T1000 (cell line): ENCODE results near the gene KCNH6.
A peak's percentile ranks its signal among the peaks of the same experiment; 100 is the strongest.

ENCODE experiments used
- DNase-seq: peaks from one replicate; lab custom pipeline; 2025; ENCODE audit warnings: mixed read lengths; lab: John Stamatoyannopoulos, UW

KCNH6 gene

GRCh38 chr17:63512896-63513644 lies 10.1 kb upstream of the KCNH6 start:
- no peak for DNase-seq

DNA sequence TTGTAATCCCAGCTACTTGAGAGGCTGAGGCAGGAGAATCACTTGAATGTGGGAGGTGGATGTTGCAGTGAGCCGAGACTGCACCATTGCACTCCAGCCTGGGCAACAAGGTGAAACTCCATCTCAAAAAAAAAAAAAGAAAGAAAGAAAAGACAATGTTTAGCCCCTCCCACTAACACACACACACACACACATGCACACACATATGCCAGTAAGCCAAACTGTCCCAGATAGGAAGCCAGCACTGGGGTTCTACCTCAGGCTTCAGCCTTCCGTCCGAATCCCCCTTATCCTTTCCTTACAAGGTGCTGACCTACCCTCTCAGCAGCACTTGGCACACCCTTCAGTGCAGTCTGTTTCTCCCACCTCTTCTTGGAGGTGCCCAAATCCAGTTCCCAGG lies 8.7 kb upstream of the KCNH6 start:
- DNase-seq = no peak

- DNase-seq = no peak
Measured at GRCh38 chr17:63514974-63515373, 8.2 kb upstream of the KCNH6 start.

GRCh38 chr17:63515426-63515825 lies 7.7 kb upstream of the KCNH6 start:
- DNase-seq = no peak

- DNase-seq = peak; percentile 70
Measured at GRCh38 chr17:63516910-63517824, 6.0 kb upstream of the KCNH6 start.

- no peak for DNase-seq
Measured at GRCh38 chr17:63517825-63518534, 5.2 kb upstream of the KCNH6 start.

DNA sequence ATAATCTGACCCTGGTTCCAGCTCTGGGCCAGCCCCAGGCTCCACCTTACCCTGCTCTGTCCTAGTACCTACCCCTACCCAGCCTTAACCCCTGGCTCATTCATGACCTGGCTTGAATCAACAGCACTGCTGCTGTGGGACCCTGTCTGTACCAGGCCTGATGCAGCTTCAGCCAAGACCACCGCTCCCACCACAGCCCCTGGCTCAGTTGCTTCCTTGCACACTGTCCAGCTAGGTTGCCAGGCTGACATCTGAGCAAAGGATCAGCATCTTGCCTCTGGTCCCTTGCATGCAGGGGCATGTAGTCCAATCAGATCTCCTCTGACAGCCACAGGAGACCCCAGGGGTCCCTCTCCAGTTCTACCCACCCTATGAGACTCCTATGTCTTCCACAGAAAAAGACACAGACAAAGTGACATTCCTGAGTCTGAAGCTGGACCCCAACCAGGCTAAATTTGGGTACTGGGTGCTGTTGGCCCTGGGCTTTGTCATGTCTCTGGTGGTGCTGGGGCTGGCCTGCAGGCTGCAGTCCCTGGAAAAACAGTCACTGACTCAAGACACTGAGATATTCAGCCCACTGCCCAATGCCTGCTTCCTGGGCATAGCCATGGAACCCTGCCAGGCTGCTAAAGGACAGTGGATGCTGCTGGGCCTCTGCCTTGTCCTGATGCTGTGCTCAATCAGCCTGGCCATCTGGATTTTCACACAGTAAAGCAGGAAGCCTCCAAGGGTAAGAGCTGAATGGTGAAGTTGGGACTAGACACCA lies 3.9 kb upstream of the KCNH6 start:
- DNase-seq = no peak

- DNase-seq = no peak
Measured at GRCh38 chr17:63519972-63520882, 2.9 kb upstream of the KCNH6 start.

DNA sequence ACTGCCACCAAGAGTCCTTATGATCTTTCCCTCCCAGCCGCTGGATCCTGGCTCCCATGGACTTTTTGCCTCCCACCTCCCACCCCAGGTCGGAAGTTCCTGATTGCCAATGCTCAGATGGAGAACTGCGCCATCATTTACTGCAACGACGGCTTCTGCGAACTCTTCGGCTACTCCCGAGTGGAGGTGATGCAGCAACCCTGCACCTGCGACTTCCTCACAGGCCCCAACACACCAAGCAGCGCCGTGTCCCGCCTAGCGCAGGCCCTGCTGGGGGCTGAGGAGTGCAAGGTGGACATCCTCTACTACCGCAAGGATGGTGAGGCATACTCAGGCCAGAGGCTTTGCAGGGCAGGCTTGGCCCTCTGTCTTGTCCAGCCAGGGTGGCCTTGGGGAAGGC lies 893 bp downstream of the KCNH6 start:
- DNase-seq = no peak

DNA sequence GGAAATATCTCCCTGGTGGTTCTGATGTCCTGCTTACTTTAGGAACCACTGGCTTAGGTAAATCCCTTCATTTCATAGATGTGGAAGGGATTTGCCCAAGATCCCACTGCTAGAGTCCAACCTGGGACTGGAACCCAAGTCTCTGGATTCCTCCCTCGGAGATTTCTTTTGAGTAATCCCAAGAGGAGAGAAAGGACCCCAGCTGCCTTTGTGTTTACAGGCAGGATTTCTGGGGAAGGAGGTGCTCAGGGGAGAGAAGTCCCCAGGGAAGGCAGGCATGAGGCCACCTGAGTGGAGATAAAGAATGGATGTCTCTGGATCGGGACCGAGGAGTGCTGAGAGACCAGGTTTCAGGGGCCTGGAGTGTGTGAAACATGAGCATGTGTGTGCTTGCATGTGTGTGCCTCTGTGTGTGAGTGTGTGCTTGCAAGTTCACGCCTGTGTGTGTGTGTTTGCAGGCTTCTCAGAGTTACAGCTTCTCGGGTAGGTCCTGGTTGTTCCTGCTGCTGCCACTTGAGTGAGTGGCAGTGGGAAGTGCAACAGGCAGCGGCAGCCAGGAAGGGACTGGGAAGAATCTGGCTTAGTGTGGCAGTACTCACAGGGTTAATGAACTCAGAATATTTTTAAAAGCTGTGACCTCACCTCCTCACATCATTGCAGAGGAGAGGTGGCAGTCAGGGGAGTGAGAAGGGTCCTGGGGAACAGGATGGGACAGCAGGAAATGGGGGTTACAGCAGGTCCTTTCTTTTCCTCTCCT lies 2.2 kb downstream of the KCNH6 start:
- no peak for DNase-seq

DNA sequence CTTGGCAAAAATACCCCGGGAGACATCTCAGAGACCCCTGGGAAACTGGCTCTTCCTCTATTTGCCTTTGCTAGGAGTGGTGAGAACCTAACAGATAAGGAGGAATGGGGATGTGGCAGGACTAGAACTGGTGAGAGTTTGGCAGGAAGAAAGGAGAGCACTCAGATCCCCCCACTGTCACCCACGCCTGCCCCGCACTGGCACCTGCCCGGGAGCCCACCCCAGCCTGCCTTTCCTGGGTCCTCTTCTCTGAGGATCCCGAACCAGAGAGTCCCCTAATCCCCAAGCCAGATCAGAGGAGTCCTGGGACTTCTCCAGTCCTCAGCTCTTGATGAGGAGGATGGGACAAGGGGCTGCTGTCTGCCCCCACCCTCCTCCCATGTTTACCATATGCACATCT lies 3.7 kb downstream of the KCNH6 start:
- no peak for DNase-seq

GRCh38 chr17:63528183-63528582 lies 5.0 kb downstream of the KCNH6 start:
- DNase-seq = no peak

DNA sequence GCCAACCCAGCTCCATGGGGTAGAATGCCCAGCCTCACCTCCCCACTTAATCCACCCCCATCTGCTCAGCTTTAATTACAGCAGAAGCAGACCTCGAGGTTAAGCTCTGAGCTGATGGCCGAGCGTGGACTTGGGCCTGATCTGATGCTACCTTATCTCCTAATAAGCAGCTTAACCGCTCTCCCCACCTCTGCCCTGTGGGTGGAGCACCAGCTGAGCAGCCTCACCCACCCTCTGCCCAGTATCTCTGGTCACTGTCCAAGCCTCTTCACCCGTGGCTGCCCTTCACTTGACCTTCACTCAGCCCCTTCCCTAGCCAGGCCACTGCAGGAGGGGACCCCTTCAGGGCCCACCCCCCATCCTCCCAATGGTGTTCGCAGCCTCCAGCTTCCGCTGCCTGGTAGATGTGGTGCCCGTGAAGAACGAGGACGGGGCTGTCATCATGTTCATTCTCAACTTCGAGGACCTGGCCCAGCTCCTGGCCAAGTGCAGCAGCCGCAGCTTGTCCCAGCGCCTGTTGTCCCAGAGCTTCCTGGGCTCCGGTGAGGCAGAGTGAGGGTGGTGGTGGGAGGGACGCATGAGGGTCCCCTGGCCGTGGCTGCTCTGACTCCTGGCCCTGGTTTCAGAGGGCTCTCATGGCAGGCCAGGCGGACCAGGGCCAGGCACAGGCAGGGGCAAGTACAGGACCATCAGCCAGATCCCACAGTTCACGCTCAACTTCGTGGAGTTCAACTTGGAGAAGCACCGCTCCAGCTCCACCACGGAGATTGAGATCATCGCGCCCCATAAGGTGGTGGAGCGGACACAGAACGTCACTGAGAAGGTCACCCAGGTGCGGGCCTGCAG lies 6.8 kb downstream of the KCNH6 start:
- no peak for DNase-seq

- DNase-seq = no peak
Measured at GRCh38 chr17:63530557-63531021, 7.4 kb downstream of the KCNH6 start.

- peak; percentile 81 for DNase-seq
Measured at GRCh38 chr17:63531022-63531965, 8.1 kb downstream of the KCNH6 start.

GRCh38 chr17:63533433-63534077 lies 10.4 kb downstream of the KCNH6 start:
- DNase-seq = no peak

DNA sequence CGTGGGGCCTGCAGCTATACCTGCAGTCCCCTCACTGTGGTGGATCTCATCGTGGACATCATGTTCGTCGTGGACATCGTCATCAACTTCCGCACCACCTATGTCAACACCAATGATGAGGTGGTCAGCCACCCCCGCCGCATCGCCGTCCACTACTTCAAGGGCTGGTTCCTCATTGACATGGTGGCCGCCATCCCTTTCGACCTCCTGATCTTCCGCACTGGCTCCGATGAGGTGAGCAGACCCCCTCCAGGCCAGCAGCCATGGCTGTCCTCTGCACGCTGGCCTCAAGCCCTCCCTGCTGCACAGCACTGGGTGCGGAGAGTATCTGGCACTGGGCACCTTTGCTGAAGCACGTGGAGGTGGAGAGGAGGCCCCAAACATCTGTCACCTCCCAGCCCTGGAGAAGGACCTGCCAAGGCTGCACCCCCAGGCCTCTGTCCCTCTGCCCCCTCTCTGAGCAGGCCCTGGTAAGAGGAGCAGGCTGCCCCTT lies 11.0 kb downstream of the KCNH6 start:
- no peak for DNase-seq
